Non-pigmented ciliary epithelial cell (primary cell): ENCODE measurements around the gene RALA.
"Not testable (repeated sequence)": the region's sequence is repeated elsewhere in the genome, so short reads cannot be mapped to it uniquely, and the experiment has no call there.

Source experiments
- DNase-seq: peaks from one replicate; pipeline ENCODE4 v3.0.0-alpha.2; 2010; ENCODE audit warnings: low read depth

The RALA gene

DNA sequence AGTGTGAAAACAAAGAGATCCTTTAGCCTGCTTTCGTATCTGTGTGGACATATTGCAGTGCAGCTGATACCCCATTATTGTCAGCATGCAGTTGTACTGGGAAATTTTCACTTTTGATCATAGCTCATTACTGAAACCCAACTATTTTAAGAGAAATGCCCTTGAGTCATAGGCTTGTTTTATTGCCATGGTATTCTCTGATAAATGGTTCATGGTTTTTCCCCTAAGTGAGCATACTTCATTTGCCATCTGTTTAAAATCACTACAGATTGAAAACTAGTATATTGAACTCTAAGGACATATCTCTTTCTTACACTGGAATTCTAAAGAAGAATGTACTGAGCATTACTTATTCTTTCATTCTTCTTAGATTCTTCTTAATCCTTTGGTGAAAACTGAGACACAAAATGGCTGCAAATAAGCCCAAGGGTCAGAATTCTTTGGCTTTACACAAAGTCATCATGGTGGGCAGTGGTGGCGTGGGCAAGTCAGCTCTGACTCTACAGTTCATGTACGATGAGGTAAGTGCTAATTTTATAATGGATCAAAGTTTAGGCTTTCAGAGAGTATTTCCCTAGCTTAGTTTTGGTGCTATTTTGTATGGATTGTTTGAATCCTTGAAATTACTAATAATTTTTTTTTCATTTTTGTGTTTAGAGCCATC lies 63.0 kb downstream of the RALA start:
- DNase-seq: no peak

DNA sequence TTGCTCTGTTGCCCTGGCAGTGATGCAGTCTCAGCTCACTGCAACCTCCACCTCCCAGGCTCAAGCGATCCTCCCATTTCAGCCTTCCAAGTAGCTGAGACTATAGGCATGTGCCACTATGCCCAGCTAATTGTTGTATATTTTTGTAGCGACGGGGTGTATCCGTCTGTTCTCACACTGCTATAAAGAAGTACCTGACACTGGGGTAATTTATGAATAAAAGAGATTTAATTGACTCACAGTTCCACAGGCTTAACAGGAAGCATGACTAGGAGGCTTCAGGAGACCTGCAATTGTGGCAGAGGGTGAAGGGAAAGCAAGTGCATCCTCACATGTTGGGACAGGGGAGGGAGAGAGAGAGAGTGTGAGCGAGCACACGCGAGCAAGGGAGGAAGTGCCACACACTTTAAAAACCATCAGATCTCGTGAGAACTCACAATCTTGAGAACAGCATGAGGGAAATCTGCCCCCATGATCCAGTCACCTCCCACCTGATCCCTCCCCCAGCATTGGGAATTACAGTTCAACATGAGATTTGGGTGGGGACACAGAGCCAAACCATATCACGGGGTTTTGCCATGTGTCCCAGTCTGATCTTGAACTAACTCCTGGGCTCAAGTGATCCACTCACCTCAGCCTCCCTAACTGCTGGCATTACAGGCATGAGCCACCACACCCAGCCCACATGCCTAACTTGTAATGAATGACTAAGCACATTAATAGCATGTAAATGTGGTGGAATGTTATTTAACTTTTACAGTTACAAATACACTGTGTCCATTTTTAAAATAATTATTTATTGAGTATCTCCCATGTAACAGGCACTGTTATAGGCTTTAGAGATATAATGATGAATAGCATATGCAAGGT lies 65.5 kb downstream of the RALA start:
- no peak for DNase-seq

DNA sequence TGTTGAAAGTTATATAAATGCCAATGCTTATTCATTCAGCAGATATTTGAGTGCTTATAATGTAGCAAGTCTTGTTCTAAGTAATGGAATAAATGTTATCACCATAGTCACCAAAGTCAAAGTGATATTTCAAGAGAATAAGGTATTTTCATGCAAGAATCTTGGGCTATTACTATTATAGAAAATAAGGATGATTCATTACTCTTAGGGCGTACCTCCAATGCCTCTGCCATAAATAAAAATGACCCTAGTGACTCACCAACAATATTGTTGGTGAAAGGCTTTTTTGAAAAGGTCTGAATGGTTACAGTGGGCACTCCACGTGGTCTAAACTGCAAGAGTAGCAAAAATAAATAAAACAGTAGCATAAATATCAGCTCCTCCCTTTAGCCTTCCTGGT lies 68.4 kb downstream of the RALA start:
- no peak for DNase-seq

DNA sequence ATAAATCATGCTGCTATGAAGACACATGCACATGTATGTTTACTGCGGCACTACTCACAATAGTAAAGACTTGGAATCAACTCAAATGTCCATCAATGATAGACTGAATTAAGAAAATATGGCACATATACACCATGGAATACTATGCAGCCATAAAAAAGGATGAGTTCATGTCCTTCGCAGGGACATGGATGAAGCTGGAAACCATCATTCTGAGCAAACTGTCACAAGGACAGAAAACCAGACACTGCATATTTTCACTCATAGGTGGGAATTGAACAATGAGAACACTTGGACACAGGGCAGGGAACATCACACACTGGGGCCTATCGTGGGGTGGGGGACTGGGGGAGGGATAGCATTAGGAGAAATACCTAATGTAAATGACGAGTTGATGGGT lies 69.7 kb downstream of the RALA start:
- DNase-seq: not testable (repeated sequence)

DNA sequence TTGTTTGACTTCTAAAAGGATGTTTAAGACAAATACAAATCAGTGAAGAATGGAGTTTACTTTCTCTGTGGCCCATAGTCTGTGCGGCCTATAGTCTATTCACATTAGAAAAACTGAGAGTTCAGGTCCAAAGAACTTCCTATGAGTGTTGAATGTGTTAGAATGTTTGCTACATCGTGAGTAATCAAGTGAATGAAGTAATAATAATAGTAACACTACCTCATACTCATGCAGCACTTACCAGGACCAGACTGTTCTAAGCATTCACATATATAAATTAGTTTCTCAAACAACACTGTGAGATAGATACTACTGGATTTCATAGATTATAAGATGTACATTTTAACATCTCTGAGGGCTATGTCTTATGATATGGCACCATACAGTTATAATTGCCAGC lies 70.4 kb downstream of the RALA start:
- no peak for DNase-seq

DNA sequence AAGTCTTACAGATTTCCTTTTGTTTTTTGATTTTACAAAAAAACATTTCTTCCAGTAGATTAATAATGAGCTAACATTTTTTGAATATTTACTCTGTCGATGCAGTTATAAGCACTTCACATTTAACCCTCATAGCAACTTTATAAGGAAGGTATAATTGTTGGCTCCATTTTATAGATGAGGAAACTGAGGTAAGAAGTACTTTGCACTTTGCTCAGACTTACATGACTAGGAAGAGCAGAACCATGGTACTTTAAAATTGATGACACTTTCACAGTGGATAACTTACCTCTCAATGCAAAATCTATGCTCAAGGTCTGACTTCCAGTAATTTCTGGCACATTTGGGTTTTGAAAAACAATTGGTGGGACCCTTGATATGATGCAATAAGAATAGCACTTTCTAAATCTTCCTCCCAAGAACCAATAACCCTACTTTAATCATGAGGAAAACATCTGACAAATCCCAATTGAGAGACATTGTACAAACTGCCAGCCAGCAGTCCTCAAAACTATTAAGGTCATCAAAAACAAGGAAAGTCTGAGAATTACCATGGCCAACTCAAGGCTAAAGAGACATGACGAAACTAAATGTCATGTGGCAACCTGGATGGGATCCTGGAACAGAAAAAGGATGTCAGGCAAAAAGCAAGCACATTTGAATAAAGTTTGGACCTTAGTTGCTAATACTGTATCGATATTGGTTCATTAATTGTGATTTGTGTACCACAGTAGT lies 72.6 kb downstream of the RALA start:
- no peak for DNase-seq

DNA sequence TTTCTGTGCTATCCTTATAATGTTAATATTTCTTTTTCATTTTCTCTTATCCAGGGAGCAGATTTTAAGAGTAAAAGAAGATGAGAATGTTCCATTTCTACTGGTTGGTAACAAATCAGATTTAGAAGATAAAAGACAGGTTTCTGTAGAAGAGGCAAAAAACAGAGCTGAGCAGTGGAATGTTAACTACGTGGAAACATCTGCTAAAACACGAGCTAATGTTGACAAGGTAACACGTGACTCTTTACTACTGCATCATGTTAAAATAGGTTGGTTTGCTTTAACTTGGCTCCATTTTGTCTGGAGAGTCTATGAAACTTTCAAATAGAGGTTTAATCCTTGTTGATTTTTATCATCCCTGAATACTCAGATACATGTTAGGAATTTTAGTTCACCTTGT lies 73.3 kb downstream of the RALA start:
- DNase-seq: no peak

DNA sequence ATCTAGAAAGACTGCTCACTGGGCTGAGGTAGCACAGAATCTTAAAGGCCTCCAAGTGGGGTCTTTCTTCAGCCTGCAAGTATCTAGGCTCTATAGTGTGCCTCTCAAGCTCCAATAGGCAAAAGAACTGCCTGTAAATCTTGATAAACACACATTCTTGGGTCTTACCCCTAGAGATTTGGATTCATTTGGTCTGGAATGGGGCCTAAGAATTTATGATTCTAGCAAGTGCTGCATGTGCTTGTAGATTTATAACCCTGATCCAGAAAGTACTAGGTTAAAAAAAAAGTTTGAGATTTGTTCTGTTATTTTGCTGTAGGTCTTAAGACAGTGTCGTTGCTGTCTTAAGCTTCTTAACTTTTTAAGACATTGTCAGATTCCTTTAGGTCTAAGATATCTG lies 74.1 kb downstream of the RALA start:
- no peak for DNase-seq

DNA sequence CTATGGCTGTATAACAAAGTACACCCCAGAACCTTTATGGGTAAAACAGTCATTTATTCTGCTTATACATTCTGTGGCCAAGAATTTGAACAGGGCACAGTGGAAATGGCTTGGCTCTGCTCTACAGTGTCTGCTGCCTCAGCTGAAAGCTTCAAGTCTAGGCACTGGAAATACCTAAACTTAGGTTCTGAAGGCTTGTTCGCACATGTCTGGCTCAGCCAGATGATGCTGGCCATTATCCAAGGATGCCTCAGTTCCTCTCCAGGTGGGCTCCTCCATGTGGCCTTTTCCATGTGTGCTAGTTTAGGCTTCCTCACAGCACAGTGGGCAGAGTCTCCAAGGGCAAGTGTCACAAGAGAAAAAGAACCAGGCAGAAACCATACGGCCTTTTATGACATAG lies 76.8 kb downstream of the RALA start:
- no peak for DNase-seq

DNA sequence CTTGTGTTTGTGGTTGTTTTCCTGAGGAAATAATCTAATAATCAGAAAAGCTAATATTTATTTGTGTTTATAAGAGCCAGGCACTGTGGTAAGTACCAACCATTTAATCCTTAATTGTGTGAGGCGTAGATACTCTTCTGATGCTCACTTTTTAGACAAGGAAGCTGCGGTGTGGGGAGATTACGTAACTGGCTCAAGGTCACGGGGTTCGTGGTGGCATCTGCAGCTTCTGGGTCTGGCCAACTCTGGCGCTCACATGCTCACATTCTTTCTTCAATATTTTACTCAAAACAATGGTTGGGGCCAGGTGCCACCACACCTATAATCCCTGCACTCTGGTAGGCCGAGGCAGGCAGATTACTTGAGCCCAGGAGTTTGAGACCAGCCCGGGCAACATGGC lies 77.6 kb downstream of the RALA start:
- no peak for DNase-seq

DNA sequence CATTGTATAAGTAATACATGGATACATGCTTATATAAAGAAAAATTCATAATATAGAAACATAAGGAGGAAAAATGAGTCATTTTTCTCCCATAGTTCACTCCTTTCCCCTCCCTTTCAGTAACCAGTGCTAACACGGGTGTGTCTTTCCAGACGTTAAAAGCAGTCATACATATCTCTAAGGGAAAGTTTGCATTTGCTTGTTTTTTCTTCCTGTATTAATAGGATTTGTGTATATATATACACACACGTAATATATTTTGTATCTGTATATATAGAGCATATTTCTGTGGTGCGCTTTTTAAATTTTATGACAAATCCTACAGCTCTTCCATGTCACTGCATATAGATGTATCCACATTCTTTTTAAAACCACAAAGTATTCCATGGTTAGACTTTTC lies 78.8 kb downstream of the RALA start:
- no peak for DNase-seq

DNA sequence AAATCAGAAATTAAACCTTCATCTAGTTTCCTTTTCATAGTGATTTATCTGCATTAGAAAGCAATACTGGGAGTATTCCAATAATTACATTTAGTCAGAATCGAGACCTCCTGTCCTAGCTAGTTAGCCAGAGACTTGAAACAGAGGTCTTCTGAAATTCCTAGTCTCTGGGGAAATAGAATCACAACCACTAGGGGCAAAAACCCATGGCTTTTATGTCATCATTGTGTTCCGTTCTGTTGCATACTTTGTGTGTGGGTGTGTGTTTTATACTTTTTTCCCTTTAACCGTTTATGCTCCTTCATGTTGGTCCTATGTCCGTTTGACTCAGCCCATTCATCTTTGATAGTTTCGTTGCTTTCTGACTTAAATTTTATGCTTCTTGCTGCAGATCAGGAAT lies 79.8 kb downstream of the RALA start:
- no peak for DNase-seq

DNA sequence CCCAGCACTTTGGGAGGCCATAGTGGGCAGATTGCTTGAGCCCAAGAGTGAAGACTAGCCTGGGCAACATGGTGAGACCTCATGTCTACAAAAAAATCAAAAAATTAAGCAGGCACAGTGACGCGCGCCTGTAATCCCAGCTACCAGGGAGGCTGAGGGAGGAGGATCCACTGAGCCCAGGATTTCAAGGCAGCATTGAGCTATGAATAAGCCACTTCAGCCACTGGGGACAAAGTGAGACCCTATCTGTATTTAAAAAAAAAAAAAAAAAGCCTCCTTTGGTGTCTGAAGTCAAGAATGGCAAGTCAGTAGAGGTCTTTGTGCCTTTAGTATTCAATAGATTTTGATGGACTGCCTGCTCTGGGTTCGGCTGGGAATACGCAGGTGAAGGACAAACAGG lies 85.7 kb downstream of the RALA start:
- no peak for DNase-seq

DNA sequence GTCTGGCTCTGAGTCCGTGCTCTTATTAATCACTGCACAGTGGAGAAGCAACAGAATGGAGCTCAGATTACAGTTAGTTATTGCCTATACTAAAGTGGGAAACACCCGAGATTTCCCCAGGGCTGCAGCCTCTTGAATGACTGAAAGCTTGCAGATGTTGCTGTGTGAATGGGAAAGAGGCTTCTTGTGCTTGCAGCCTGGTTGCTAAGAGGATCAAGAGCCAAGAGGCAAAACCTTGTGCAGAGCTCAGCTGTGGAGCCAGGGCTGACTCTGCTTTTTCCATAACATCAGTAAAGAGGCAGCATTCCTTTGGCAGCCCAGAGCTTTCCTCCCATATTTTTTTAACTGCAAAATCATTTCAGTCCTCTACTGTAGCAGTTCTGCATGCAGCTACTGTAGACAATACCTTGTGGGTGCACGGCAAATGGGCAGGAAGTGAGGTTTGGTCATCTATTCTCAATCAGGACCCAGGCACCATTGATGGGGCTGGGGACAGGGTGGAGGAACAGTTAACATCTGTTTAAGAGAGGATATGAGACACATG lies 86.5 kb downstream of the RALA start:
- DNase-seq: no peak

DNA sequence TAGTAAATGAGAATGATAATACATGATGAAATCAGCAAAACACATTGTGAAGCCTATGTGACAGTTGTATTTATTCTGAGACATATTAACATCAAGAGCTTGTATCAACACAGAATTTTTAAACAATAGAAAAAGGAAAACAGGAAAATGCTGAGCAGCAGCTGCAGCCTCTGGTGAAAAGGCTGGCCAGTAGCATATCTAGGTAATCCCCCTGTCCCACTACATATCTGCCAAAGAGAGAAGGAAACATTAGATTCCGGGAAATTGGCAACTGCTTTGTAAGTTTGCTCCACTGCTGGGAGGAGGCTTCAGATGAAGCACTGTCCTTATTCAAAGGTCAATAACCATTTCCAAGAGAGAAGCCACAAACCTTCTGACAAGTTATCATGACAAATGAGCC lies 89.4 kb downstream of the RALA start:
- DNase-seq: no peak

DNA sequence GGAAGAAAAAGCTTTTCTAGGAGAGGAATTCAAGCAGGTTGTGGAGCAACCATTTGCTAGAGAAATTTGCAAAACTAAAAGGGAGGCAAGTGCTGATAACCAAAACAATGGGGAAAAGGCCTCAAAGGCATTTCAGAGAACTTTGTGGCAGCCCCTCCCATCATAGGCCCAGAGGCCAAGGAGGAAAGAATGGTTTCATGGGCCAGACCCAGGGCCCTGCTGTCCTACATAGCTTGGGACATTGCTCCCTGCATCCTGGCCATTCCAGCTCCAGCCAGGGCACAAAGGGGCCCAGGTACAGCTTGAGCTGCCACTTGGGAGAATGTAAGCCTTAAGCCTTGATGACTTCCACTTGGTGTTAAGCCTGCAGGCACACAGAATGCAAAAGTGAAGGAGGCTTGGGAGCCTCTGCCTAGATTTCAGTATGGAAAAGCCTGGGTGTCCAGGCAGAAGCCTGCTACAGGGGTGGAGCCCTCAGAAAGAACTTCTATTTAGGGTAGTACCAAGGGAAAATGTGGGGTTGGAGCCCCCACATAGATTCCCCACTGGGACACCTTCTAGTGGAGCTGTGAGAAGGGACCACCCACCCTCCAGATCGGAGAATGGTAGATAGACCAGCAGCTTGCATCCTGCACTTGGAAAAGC lies 91.2 kb downstream of the RALA start:
- no peak for DNase-seq

DNA sequence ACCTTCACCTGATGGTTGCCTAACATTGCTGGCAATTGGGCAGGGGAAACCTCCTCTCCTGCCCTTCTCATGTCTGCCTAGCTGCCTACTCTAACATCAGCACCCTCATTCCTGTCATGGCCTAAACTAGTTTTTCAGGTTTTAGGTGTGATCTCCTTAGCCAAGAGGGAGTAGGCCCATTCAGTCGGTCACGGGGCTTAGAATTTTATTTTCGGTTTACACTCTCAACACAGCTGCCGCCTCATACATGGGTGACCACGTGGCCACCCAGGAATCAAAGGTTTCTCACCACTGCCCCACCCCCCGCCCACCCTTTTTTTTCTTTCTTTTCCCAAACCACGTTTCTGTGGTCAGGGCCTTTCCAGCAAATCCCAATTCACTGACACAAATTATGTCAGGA lies 97.2 kb downstream of the RALA start:
- no peak for DNase-seq

DNA sequence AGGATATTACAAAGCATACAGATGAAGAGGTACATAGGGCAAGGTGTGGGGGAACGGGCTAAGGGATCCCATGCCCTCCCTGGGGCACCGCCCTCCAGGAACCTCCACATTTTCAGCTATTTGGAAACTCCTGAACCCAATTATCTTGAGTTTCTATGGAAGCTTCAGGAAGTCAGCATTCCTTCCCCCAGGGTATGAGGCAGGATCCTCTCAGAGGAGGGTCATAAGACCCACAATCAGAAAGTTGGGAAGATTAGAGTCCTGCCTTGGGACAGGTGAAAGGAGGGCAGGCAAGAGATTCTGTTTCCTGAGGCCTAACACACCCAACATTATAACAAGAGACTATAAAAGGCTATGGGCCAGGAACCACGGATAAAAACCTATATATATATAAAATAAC lies 98.0 kb downstream of the RALA start:
- DNase-seq: no peak

DNA sequence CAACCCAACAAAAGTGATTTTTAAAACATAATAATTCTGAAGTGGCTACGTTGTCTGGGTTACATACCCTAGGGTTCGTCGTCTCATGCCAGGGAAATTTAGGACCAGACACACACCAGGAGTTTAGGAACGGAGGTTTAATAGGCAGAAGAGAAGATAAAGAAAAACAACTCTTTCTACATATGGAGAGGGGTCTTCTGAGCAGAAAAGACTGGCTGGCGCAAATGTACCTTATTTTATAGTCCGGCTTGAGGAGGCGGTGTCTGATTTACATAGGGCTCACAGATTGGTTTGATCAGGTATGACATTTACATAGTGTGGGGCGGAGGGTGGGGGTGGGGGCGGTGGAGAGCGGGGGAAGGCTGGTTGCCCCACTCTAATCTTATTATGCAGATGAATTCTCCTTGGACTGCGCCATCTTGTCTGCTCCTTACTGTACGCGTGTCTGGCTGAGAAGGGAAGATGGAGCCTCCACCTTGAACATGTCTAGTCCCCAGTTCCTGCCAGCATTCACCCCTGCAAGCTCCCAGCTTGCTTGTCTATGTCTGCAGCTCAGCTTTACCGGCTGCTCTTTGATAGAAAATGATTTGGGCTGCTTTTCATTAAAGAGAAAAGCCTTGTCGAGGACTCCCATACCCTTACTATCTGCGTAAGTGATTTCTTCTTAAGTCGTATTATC lies 98.7 kb downstream of the RALA start:
- no peak for DNase-seq

DNA sequence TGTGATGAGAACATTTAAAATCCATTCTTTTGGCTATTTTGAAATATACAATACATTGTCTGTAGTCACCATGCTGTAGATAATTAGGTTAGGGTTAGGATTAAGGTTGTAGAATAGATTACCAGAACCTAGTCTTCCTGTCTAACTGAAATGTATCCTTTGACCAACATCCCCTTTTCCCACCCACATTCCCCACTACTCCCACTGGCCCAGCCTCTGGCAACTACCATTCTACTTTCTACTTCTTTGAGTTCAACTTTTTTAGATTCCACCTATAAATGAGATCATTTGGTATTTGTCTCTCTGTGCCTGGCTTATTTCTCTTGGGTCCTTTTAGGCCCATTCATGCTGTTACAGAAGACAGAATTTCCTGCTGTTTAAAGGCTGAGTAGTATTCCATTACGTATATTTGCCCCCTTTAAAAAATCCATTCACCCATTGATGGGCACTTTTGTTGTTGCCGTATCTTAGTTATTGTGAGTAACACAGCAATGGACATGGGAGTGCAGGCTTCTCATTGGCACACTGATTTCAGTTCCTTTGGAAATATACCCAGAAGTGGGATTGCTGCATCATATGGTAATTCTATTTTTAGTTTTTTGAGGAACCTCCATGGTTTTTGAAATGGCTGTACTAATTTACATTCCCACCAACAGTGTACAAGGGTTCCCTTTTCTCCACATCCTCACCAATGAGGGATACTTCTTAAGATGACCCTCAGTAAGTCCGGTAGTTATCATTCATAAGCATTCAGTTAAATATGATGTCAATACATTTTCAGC lies 104.0 kb downstream of the RALA start:
- DNase-seq: no peak
